Chondrocyte (in vitro differentiated cells): ENCODE results near the gene HDHD5. TPM values are rescaled to one million over a fixed set of nuclear protein-coding genes. Genes with fewer than 3 reads are reported as not detected.

Experiments
- DNase-seq: peaks from one replicate; pipeline ENCODE4 v3.0.0; 2021; ENCODE audit warnings: mixed read lengths, low spot score
- H3K27ac Mint-ChIP-seq: one replicate; pipeline ENCODE4 v1.8.0; 2021; ENCODE audit warnings: mild to moderate bottlenecking, moderate library complexity, mixed read lengths; ENCODE audit not compliant: unreplicated experiment
- H3K27me3 Mint-ChIP-seq: 2 replicates; pipeline ENCODE4 v1.8.0; 2021; ENCODE audit warnings: low read depth, mixed read lengths
- H3K36me3 Mint-ChIP-seq: 2 replicates; pipeline ENCODE4 v1.8.0; 2021; ENCODE audit warnings: low read depth, mixed read lengths
- H3K4me1 Mint-ChIP-seq: 2 replicates; pipeline ENCODE4 v1.8.0; 2021; ENCODE audit warnings: low read depth, mild to moderate bottlenecking, mixed read lengths
- H3K4me3 Mint-ChIP-seq: one replicate; pipeline ENCODE4 v1.8.0; 2021; ENCODE audit warnings: mild to moderate bottlenecking, moderate library complexity, mixed read lengths; ENCODE audit not compliant: unreplicated experiment
- H3K9me3 Mint-ChIP-seq: 2 replicates; pipeline ENCODE4 v1.8.0; 2021; ENCODE audit warnings: low read depth, mixed read lengths
- CTCF ChIP-seq: fragments of 200-600 bp; sonication (generic); IDR thresholded peaks from 2 replicates; pipeline ENCODE4 v1.5.0; 2021; ENCODE audit warnings: antibody characterized with exemption, mild to moderate bottlenecking, moderate library complexity
- total RNA-seq: library from RNA; stranded (reverse); gene quantifications from 3 replicates; pipeline ENCODE4 v1.2.1, GENCODE V29; 2021

Gene HDHD5
- total RNA-seq, 1 donor from 2014 or later, result 30.8 TPM

DNA sequence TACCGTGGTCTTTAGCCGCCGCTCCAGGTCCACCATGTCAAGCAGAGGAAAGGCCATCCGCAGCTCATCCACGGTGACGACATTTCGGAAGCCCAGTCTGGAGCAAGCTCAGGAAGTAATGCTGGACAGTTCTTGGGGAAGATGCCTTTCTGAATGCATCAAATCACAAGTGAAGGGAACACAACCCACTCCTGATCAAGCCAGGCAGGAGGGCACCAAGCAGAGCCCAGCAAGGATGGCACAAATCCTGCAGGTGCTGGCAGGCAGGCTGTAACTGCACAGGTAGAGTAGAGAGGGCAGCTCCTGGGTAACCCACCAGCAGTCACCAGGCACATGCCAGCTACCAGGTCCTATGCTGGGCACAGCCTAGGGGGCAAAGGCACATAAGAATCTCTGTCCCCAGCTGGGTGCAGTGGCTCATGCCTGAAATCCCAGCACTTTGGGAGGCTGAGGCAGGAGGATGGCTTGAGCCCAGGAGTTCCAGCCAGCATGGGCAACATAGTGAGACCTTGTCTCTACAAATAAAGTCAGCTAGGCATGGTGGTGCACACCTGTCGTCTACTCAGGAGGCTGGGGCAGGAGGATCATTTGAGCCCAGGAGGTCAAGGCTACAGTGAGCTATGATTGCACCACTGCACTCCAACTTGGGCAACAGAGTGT lies 13.9 kb downstream of the HDHD5 start:
- Mint-ChIP-seq H3K4me1 (no peaks in the 10 kb centered on the region), H3K4me3 (no peak overlapping the region), H3K27me3 (no peaks in the 10 kb centered on the region), H3K27ac (no peak overlapping the region), H3K9me3 (no peaks in the 10 kb centered on the region), H3K36me3 (peaks cover 15% of the 10 kb centered on the region)
- no peak for TF ChIP-seq CTCF
- peak; percentile 55 for DNase-seq

GRCh38 chr22:17143826-17144225 lies 15.3 kb downstream of the HDHD5 start:
- DNase-seq, result peak; percentile 59
- H3K27me3 Mint-ChIP-seq, result no peaks in the 10 kb centered on the region
- H3K4me1 Mint-ChIP-seq, result no peaks in the 10 kb centered on the region
- peaks cover 17% of the 10 kb centered on the region for H3K36me3 Mint-ChIP-seq
- no peak overlapping the region for H3K27ac Mint-ChIP-seq
- H3K9me3 Mint-ChIP-seq, result no peaks in the 10 kb centered on the region
- TF ChIP-seq CTCF, result no peak
- H3K4me3 Mint-ChIP-seq, result no peak overlapping the region

- DNase-seq, result peak; percentile 66
- H3K4me1 Mint-ChIP-seq, result no peaks in the 10 kb centered on the region
- H3K36me3 Mint-ChIP-seq, result peaks cover 17% of the 10 kb centered on the region
- no peaks in the 10 kb centered on the region for H3K27me3 Mint-ChIP-seq
- H3K4me3 Mint-ChIP-seq, result no peak overlapping the region
- TF ChIP-seq CTCF, result no peak
- H3K27ac Mint-ChIP-seq, result no peak overlapping the region
- no peaks in the 10 kb centered on the region for H3K9me3 Mint-ChIP-seq
These were observed 16.0 kb downstream of the HDHD5 start for GRCh38 chr22:17143101-17143500.

- Mint-ChIP-seq H3K27me3 (no peaks in the 10 kb centered on the region), H3K9me3 (no peaks in the 10 kb centered on the region), H3K27ac (no peak overlapping the region), H3K4me3 (no peak overlapping the region), H3K4me1 (no peaks in the 10 kb centered on the region), H3K36me3 (peaks cover 15% of the 10 kb centered on the region)
- peak; percentile 79 for DNase-seq
- no peak for TF ChIP-seq CTCF
These were observed 18.0 kb downstream of the HDHD5 start for GRCh38 chr22:17140826-17141766.

DNA sequence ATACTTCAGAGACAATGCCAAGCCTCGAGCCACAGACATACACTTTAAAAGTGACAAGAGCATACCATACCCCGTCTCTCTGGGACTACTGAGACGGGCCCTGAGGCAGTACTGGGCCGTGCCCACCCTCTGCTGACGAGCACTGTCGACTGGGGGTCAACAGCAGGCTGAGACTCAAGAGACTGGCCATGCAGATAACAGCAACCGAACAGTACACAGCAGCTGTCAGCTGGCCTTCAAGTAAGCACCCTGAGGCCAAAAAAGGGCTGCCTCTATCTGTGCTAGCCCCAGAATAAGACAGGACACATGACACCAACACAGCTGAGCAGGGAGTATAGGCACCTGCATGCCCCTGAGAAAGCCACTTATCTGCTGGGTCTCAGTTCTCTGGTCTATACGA lies 19.1 kb downstream of the HDHD5 start:
- DNase-seq, result no peak
- Mint-ChIP-seq H3K27ac (no peak overlapping the region), H3K4me3 (no peak overlapping the region)

More for the DNA sequence above, 19.1 kb downstream of the HDHD5 start:
- Mint-ChIP-seq H3K4me1 (no peaks in the 10 kb centered on the region), H3K9me3 (no peaks in the 10 kb centered on the region), H3K36me3 (peaks cover 18% of the 10 kb centered on the region), H3K27me3 (no peaks in the 10 kb centered on the region)
- TF ChIP-seq CTCF, result no peak
